ENCODE data around the gene TRABD2A. TPM values are rescaled to one million over a fixed set of nuclear protein-coding genes. Genes with fewer than 3 reads are reported as not detected.

The TRABD2A gene
- total and polyA plus RNA-seq, 2 of the 13 experiments (the other 11 are each of a cell fraction or from before 2014, with no cell fraction given) = 0.15 TPM; not detected in 1

DNA sequence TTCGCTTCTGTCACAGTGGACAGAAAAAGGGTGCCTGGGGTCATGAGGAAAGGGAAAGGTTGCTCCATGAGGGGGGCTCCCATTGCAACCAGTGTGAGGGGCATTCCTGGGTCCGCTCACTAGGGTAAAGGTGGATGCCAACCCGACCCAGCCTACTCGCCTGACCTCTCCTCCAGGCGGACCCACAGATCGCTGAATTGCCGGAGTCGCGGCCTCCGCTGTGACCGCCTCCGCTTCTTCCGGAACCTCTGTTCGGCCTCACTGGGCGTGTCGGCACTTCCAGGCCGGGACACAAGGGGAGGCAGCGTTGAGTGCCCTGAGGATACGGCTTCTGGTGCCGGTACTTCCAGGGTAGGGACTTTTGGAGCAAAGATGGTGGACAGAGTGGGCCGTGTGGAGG lies 57.1 kb downstream of the TRABD2A start:
- H2AFZ ChIP-seq (ENCODE audit: low read length) = no peak overlapping the region
- 65% methylated on average over 21 of the region's 21 CpGs for WGBS (ENCODE audit: low lambda C conversion rate)
- in situ Hi-C loops (cut with HindIII; ENCODE audit: extremely low pct_ligation_motif_present, low pct_unique_long_range_greater_than_20kb) = no loop called here
- no peak for ATAC-seq
- no peaks in the 10 kb centered on the region for H3K36me3 ChIP-seq (replicated peaks in 1 of 2; ENCODE audit: control insufficient read depth in 1 of 2, insufficient read depth in 2 of 2, low read length in 2 of 2)
- POLR2A ChIA-PET = no interaction called here
- no peak overlapping the region for H3K4me2 ChIP-seq (ENCODE audit: low read depth, low read length)
- CTCF ChIA-PET (ENCODE audit: low intra/inter-chr PET ratio, low total read pairs) = no interaction called here
- no peak overlapping the region for H3K27ac ChIP-seq (ENCODE audit: extremely low read length, insufficient read depth, low read length)
- no peaks in the 10 kb centered on the region for H3K9me3 ChIP-seq (ENCODE audit: low read length)
- no peaks in the 10 kb centered on the region for H3K79me2 ChIP-seq (ENCODE audit: insufficient read depth, low read length)
- no peak overlapping the region for H3K4me3 ChIP-seq (replicated peaks in 1 of 3; ENCODE audit: insufficient read depth in 1 of 3, low read depth in 2 of 3, low read length in 3 of 3)
- peaks cover 2 to 18% of the 10 kb centered on the region in 2 experiments; a peak in 2 of 5 replicates for H3K27me3 ChIP-seq (ENCODE audit: control insufficient read depth in 1 of 2, insufficient read depth in 2 of 2, low read length in 2 of 2)
- no peak overlapping the region for H3K9ac ChIP-seq (ENCODE audit: insufficient read depth, low read depth, low read length)
- no peaks in the 10 kb centered on the region for H4K20me1 ChIP-seq (ENCODE audit: insufficient read depth, low read length)
- intact Hi-C loops (cut with micrococcal nuclease; ENCODE audit: unreplicated experiment) = no loop called here
- BruUV-seq (replicated peaks) = no TSS peak
- no peak for FAIRE-seq
- DNase-seq (ENCODE audit: low spot score) = no peak
- no peaks in the 10 kb centered on the region for H3K4me1 ChIP-seq (ENCODE audit: insufficient read depth, low read length)
- TF ChIP-seq SMAD9 (CRISPR knock-in tag; IDR thresholded peaks at IDR 0.05) (no peak), RBM22 (optimal IDR thresholded peaks at IDR 0.05; ENCODE audit: low read length) (no peak), IKZF4 (CRISPR knock-in tag; IDR thresholded peaks at IDR 0.05; ENCODE audit: borderline replicate concordance, low read depth, not compliant biosample characterization) (no peak), ATF3 (CRISPR knock-in tag; IDR thresholded peaks at IDR 0.05) (no peak), KMT2B (CRISPR knock-in tag; IDR thresholded peaks at IDR 0.05) (no peak), POGK (CRISPR knock-in tag; conservative IDR thresholded peaks at IDR 0.05) (no peak), ZNF746 (CRISPR knock-in tag; IDR thresholded peaks at IDR 0.05) (no peak), ZBTB7B (CRISPR knock-in tag; IDR thresholded peaks at IDR 0.05) (no peak), GFI1 (CRISPR knock-in tag; IDR thresholded peaks at IDR 0.05; ENCODE audit: borderline replicate concordance) (no peak), CBX2 (IDR thresholded peaks at IDR 0.05; ENCODE audit: low read depth, low read length) (no peak), CBX2 (CRISPR knock-in tag; IDR thresholded peaks at IDR 0.05; ENCODE audit: low read depth) (no peak)
- TF ChIP-seq, protein P1, sequence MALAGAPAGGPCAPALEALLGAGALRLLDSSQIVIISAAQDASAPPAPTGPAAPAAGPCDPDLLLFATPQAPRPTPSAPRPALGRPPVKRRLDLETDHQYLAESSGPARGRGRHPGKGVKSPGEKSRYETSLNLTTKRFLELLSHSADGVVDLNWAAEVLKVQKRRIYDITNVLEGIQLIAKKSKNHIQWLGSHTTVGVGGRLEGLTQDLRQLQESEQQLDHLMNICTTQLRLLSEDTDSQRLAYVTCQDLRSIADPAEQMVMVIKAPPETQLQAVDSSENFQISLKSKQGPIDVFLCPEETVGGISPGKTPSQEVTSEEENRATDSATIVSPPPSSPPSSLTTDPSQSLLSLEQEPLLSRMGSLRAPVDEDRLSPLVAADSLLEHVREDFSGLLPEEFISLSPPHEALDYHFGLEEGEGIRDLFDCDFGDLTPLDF (CRISPR knock-in tag; IDR thresholded peaks at IDR 0.05) = no peak
- TF ChIP-seq, protein P2, sequence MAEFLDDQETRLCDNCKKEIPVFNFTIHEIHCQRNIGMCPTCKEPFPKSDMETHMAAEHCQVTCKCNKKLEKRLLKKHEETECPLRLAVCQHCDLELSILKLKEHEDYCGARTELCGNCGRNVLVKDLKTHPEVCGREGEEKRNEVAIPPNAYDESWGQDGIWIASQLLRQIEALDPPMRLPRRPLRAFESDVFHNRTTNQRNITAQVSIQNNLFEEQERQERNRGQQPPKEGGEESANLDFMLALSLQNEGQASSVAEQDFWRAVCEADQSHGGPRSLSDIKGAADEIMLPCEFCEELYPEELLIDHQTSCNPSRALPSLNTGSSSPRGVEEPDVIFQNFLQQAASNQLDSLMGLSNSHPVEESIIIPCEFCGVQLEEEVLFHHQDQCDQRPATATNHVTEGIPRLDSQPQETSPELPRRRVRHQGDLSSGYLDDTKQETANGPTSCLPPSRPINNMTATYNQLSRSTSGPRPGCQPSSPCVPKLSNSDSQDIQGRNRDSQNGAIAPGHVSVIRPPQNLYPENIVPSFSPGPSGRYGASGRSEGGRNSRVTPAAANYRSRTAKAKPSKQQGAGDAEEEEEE (CRISPR knock-in tag; IDR thresholded peaks at IDR 0.05; ENCODE audit: borderline replicate concordance) = no peak
- TF ChIP-seq, protein P3, sequence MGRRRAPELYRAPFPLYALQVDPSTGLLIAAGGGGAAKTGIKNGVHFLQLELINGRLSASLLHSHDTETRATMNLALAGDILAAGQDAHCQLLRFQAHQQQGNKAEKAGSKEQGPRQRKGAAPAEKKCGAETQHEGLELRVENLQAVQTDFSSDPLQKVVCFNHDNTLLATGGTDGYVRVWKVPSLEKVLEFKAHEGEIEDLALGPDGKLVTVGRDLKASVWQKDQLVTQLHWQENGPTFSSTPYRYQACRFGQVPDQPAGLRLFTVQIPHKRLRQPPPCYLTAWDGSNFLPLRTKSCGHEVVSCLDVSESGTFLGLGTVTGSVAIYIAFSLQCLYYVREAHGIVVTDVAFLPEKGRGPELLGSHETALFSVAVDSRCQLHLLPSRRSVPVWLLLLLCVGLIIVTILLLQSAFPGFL (CRISPR knock-in tag; IDR thresholded peaks at IDR 0.05) = no peak
- TF ChIP-seq, protein P4, sequence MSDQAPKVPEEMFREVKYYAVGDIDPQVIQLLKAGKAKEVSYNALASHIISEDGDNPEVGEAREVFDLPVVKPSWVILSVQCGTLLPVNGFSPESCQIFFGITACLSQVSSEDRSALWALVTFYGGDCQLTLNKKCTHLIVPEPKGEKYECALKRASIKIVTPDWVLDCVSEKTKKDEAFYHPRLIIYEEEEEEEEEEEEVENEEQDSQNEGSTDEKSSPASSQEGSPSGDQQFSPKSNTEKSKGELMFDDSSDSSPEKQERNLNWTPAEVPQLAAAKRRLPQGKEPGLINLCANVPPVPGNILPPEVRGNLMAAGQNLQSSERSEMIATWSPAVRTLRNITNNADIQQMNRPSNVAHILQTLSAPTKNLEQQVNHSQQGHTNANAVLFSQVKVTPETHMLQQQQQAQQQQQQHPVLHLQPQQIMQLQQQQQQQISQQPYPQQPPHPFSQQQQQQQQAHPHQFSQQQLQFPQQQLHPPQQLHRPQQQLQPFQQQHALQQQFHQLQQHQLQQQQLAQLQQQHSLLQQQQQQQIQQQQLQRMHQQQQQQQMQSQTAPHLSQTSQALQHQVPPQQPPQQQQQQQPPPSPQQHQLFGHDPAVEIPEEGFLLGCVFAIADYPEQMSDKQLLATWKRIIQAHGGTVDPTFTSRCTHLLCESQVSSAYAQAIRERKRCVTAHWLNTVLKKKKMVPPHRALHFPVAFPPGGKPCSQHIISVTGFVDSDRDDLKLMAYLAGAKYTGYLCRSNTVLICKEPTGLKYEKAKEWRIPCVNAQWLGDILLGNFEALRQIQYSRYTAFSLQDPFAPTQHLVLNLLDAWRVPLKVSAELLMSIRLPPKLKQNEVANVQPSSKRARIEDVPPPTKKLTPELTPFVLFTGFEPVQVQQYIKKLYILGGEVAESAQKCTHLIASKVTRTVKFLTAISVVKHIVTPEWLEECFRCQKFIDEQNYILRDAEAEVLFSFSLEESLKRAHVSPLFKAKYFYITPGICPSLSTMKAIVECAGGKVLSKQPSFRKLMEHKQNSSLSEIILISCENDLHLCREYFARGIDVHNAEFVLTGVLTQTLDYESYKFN (CRISPR knock-in tag; conservative IDR thresholded peaks at IDR 0.05) = no peak
